K562 treated with DMSO at 1 percent for 12 hours (cell line): ENCODE measurements around the gene PRDM15. TPM values are rescaled to one million over a fixed set of nuclear protein-coding genes. Genes with fewer than 3 reads are reported as not detected.

Source experiments
- total RNA-seq: library from RNA; unstranded; fragments of 300-600 nt; gene quantifications from 2 replicates; pipeline ENCODE4 v1.2.3, GENCODE V29; 2022; ENCODE audit not compliant: insufficient read depth

Gene PRDM15
- total RNA-seq = 1.1 and 6.1 TPM in 2 replicates

GRCh38 chr21:41879190-41879998 is at the start of gene PRDM15:
PRDM15 (minus strand) TSS chr21:41879344; CDS start chr21:41860363, 18,981 bp downstream.

GRCh38 chr21:41766883-41767605 is 112.1 kb downstream of the PRDM15 start, which contains the start of gene RIPK4:
RIPK4 (minus strand) TSS chr21:41767052; CDS start chr21:41767041, 11 bp downstream.

Other genes starting within 250 kb of the PRDM15 start
- gene RIPK4, start 112.3 kb downstream of the PRDM15 start, total RNA-seq = not detected in 2 replicates
- gene C2CD2, start 74.7 kb upstream of the PRDM15 start, total RNA-seq = 2.6 and 6.9 TPM in 2 replicates
- 2.6 and 15.2 TPM in 2 replicates for gene ZBTB21, start 131.0 kb upstream of the PRDM15 start, total RNA-seq
- gene UMODL1, start 192.0 kb upstream of the PRDM15 start, total RNA-seq = not detected in 2 replicates